ENCODE measurements around the gene RAE1.

- TF ChIP-seq CTCF (IDR thresholded peaks at IDR 0.05 in 2 of 3, conservative IDR thresholded peaks at IDR 0.05 in 1 of 3; ENCODE audit: borderline replicate concordance in 1 of 3, insufficient read depth in 1 of 3, low read depth in 2 of 3, low read length in 2 of 3): no peak
- no peak for TF ChIP-seq POLR2AphosphoS5 (IDR thresholded peaks at IDR 0.05; ENCODE audit: low read depth, low read length)
Measured at GRCh38 chr20:57379263-57379647, 28.2 kb downstream of the RAE1 start.

Data from HCT116 (cell line).